ENCODE measurements around the gene EPAS1. TPM values are rescaled to one million over a fixed set of nuclear protein-coding genes. Genes with fewer than 3 reads are reported as not detected.

EPAS1 gene
- total and polyA plus RNA-seq, 2 of the 8 experiments (the other 6 are each of a cell fraction or from before 2014, with no cell fraction given), result 2.0 to 4.9 TPM

- no peak overlapping the region for H2BK120ac ChIP-seq (replicated peaks; ENCODE audit: low read depth, low read length)
- DNase-seq (ENCODE audit: low read depth in 1 of 2, low spot score in 2 of 2) (no peak), FAIRE-seq (no peak)
- peak overlapping the region; percentile 7; the same call in 1 of the 2 replicates for H2BK15ac ChIP-seq (ENCODE audit: low read length)
- ChIA-PET CTCF (ENCODE audit: partially characterized antibody) (interaction anchor here (0.6 to 3.1 kb wide), 34 partner anchors 8 to 301 kb away, joined by 3 to 17 read pairs (median 4); no protein-coding TSS in a partner anchor), POLR2A (ENCODE audit: partially characterized antibody) (no interaction called here)
- H3K27me3 ChIP-seq (replicated peaks in 1 of 4; ENCODE audit: control insufficient read depth in 3 of 4, extremely low read depth in 1 of 4, insufficient read depth in 3 of 4, low read length in 3 of 4), result peaks cover 22 to 37% (median 30%) of the 10 kb centered on the region in 4 experiments
- no peak overlapping the region for H3K4me3 ChIP-seq (ENCODE audit: extremely low read depth in 1 of 4, insufficient read depth in 2 of 4, low read depth in 3 of 4, low read length in 4 of 4)
- H3K23me2 ChIP-seq (ENCODE audit: low read depth, low read length), result peaks cover 16% of the 10 kb centered on the region
- H2BK12ac ChIP-seq (ENCODE audit: low read depth, low read length), result no peak overlapping the region
- no peak overlapping the region for H4K8ac ChIP-seq (ENCODE audit: extremely low read depth, insufficient read depth, low read length)
- peaks cover 4 to 5% of the 10 kb centered on the region in 2 experiments for H4K20me1 ChIP-seq (replicated peaks in 1 of 2; ENCODE audit: control insufficient read depth in 1 of 2, insufficient read depth in 2 of 2, low read length in 2 of 2)
- no peak overlapping the region for H3K18ac ChIP-seq (ENCODE audit: extremely low read depth, low read length)
- no peak overlapping the region for H3K4ac ChIP-seq (replicated peaks; ENCODE audit: insufficient read length, low read depth, low read length)
- H2AFZ ChIP-seq (ENCODE audit: low read length), result no peak overlapping the region
- H3K56ac ChIP-seq (replicated peaks; ENCODE audit: insufficient read length, low read depth, low read length), result no peak overlapping the region
- H3K14ac ChIP-seq (ENCODE audit: insufficient read length), result no peak overlapping the region
- no peak overlapping the region for H3K23ac ChIP-seq (ENCODE audit: insufficient read length)
- 88% methylated on average over 4 of the region's 4 CpGs; no CpG with 5 or more reads in 1 of the 2 experiments for WGBS, 2 experiments (ENCODE audit: extremely low coverage in 1 of 2, insufficient coverage in 1 of 2, insufficient read length in 1 of 2, insufficient replicate concordance in 2 of 2, low coverage in 1 of 2, low lambda C conversion rate in 2 of 2, missing lambda C conversion rate in 1 of 2)
- no peaks in the 10 kb centered on the region for H3K36me3 ChIP-seq (ENCODE audit: control insufficient read depth in 2 of 4, insufficient read depth in 4 of 4, low read length in 3 of 4)
- no peak overlapping the region for H3K4me2 ChIP-seq (ENCODE audit: insufficient read depth in 1 of 2, low read depth in 2 of 2, low read length in 2 of 2)
- H4K5ac ChIP-seq (ENCODE audit: insufficient read length, low read depth, low read length), result no peak overlapping the region
- no peak overlapping the region for H2AK5ac ChIP-seq (ENCODE audit: low read depth, low read length)
- no peak overlapping the region for H3K27ac ChIP-seq (ENCODE audit: low read depth, low read length)
- H3K79me1 ChIP-seq (ENCODE audit: low read depth, low read length), result no peaks in the 10 kb centered on the region
- H2BK20ac ChIP-seq (ENCODE audit: low read length), result no peak overlapping the region
- no peak overlapping the region for H2BK5ac ChIP-seq (ENCODE audit: low read depth, low read length)
- H3K9ac ChIP-seq (replicated peaks in 1 of 4; ENCODE audit: extremely low read depth in 1 of 4, low read depth in 3 of 4, low read length in 3 of 4), result no peak overlapping the region
- H4K91ac ChIP-seq (replicated peaks; ENCODE audit: insufficient read length, low read length), result no peak overlapping the region
- peaks cover 0 to 7% (median 3%) of the 10 kb centered on the region in 4 experiments; a peak in 2 of 7 replicates for H3K4me1 ChIP-seq (replicated peaks in 1 of 4; ENCODE audit: control insufficient read depth in 3 of 4, insufficient read depth in 4 of 4, low read length in 3 of 4)
- no peaks in the 10 kb centered on the region for H3K79me2 ChIP-seq (ENCODE audit: control insufficient read depth in 1 of 2, insufficient read depth in 2 of 2, low read length in 2 of 2)
- H3K9me3 ChIP-seq (ENCODE audit: insufficient read depth in 2 of 2, low read depth in 1 of 2, low read length in 1 of 2), result no peaks in the 10 kb centered on the region
- TF ChIP-seq SP1 (IDR thresholded peaks at IDR 0.05; ENCODE audit: low read depth, low read length) (no peak), YY1 (IDR thresholded peaks at IDR 0.05; ENCODE audit: low read depth, low read length) (no peak), BCL11A (IDR thresholded peaks at IDR 0.05; ENCODE audit: low read depth in 2 of 2, low read length in 2 of 2) (no peak), CBX8 (IDR thresholded peaks at IDR 0.05; ENCODE audit: borderline replicate concordance, low read depth, low read length) (no peak), KDM1A (IDR thresholded peaks at IDR 0.05; ENCODE audit: borderline replicate concordance, low read length) (no peak), E2F6 (IDR thresholded peaks at IDR 0.05) (no peak)
Observed at GRCh38 chr2:46293466-46293865, 3.7 kb upstream of the EPAS1 start.
